Gastrocnemius medialis (tissue), 4 donors: ENCODE measurements around the gene HDAC7. TPM values are rescaled to one million over a fixed set of nuclear protein-coding genes. Genes with fewer than 3 reads are reported as not detected.

ENCODE experiments used
- ATAC-seq, 2 donors: fragments of 150-250 bp; one replicate each; pipeline ENCODE4 v1.9.1; 2016
- DNase-seq, 2 donors: peaks; one replicate each; pipeline ENCODE4 v3.0.0-alpha.2; 2019
- H3K27ac ChIP-seq, 4 donors: fragments of 200-600 bp; sonication (generic); 1 replicate in 1 of 4; 2 replicates in 3 of 4; pipeline ENCODE4 v1.5.1; 2016 to 2018; ENCODE audit warnings: mild to moderate bottlenecking in 2 of 4, moderate library complexity in 1 of 4
- H3K27me3 ChIP-seq, 3 donors: fragments of 200-600 bp; sonication (generic) in 2 of 3; 1 replicate in 1 of 3; 2 replicates in 2 of 3; pipeline versions ENCODE4 v1.5.1 to v1.6.0; 2016 to 2019; ENCODE audit warnings: mild to moderate bottlenecking in 1 of 3, moderate library complexity in 1 of 3
- H3K36me3 ChIP-seq, 2 donors: fragments of 200-600 bp; sonication (generic) in 1 of 2; one replicate each; pipeline ENCODE4 v1.5.1; 2017 to 2018
- H3K4me1 ChIP-seq, 2 donors: fragments of 200-600 bp; sonication (generic) in 1 of 2; one replicate each; pipeline ENCODE4 v1.5.1; 2016 to 2017; ENCODE audit warnings: mild to moderate bottlenecking in 2 of 2
- H3K4me3 ChIP-seq, 4 donors: fragments of 200-600 bp; sonication (generic) in 3 of 4; 1 replicate in 1 of 4; 2 replicates in 3 of 4; pipeline ENCODE4 v1.5.1; 2016 to 2019; ENCODE audit warnings: mild to moderate bottlenecking in 2 of 4
- H3K9me3 ChIP-seq, 3 donors: fragments of 200-600 bp; sonication (generic) in 2 of 3; 1 replicate in 1 of 3; 2 replicates in 2 of 3; pipeline ENCODE4 v1.5.1; 2016 to 2019
- POLR2A ChIP-seq, 2 donors: fragments of 450-650 bp; IDR thresholded peaks; one replicate each; pipeline ENCODE4 v1.6.1; 2017; ENCODE audit warnings: antibody characterized with exemption in 2 of 2, mild to moderate bottlenecking in 2 of 2, moderate library complexity in 2 of 2
- in situ Hi-C, 4 donors: fragments of 200-750 bp; cut with MboI; loops; one replicate each; pipeline versions ENCODE4 v1.15.0 to v1.8.0; 2017; ENCODE audit warnings: low sequenced_read_pairs in 4 of 4
- intact Hi-C: fragments of 100-400 bp; cut with DNase I; formaldehyde crosslinking; loops from one replicate; pipeline ENCODE4 v1.15.1; 2023; ENCODE audit warnings: low total_unique reads
- total RNA-seq, 4 donors: library from RNA; depleted of rRNA; stranded (reverse); fragments of >200 nt; gene quantifications; one replicate each; pipeline versions ENCODE4 v1.1.0 to v1.2.3, GENCODE V29; 2016
- TF ChIP-seq, protein P1 (sequence below), 5 experiments: fragments of 450-650 bp in 3 of 5; fragments of 200-600 bp in 2 of 5; sonication (generic) in 2 of 5; IDR thresholded peaks in 4 of 5; conservative IDR thresholded peaks in 1 of 5; 1 replicate in 4 of 5; 2 replicates in 1 of 5; pipeline ENCODE4 v1.5.1; 2016 to 2019; ENCODE audit warnings: antibody characterized with exemption in 5 of 5, mild to moderate bottlenecking in 3 of 5, moderate library complexity in 3 of 5

The HDAC7 gene
- total RNA-seq, 4 donors from 2014 or later, result 12.2 to 27.1 (median 17.0) TPM

DNA sequence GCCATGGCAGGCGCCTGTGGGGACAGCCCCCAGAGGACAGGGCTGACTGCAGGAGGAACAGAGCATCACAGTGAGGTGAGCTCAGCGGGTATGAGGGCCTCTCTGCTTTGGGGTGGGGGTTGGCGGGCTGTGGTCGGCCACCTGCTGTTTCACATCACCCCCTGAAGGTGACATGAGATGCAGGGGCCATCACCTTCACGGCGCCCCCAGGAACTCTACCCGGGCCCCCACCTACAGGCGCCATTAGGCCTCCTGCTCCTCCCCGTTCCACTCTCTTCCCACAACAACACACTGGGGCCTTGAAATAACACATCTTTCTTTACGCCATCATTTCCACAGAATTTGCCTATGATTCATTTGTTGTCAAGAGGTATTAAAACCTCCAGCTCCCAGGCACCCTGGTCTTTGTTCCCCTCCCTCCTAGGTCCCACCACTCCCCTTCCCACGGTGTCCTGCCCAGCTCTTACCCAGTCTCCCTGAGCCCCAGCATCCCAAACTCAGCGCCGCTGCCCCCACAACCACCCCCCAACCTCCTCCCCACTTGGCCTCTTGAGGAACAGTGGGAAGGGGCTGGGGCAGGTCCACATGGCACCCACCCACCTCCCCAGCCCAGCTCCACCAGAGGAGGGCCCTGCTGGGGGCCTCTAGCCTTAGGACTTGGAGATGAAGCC lies 12.7 kb upstream of the HDAC7 start:
- Histone ChIP-seq H3K4me1 (peaks cover 22 to 37% of the 10 kb centered on the region in 2 donors), H3K27ac (no peak overlapping the region), H3K9me3 (no peaks in the 10 kb centered on the region), H3K4me3 (no peak overlapping the region), H3K36me3 (no peaks in the 10 kb centered on the region), H3K27me3 (no peaks in the 10 kb centered on the region)
- TF ChIP-seq, protein P1, sequence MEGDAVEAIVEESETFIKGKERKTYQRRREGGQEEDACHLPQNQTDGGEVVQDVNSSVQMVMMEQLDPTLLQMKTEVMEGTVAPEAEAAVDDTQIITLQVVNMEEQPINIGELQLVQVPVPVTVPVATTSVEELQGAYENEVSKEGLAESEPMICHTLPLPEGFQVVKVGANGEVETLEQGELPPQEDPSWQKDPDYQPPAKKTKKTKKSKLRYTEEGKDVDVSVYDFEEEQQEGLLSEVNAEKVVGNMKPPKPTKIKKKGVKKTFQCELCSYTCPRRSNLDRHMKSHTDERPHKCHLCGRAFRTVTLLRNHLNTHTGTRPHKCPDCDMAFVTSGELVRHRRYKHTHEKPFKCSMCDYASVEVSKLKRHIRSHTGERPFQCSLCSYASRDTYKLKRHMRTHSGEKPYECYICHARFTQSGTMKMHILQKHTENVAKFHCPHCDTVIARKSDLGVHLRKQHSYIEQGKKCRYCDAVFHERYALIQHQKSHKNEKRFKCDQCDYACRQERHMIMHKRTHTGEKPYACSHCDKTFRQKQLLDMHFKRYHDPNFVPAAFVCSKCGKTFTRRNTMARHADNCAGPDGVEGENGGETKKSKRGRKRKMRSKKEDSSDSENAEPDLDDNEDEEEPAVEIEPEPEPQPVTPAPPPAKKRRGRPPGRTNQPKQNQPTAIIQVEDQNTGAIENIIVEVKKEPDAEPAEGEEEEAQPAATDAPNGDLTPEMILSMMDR (IDR thresholded peaks at IDR 0.05 in 4 of 5, conservative IDR thresholded peaks at IDR 0.05 in 1 of 5), result no peak
- DNase-seq (no peak), ATAC-seq (no peak)
- in situ Hi-C loops (loop anchor here in 3 of 4 donors (10.0 to 25.0 kb wide), 3 partner anchors 48 to 118 kb away; partner anchors contain the start of gene ENDOU (in 2 of the 3)), intact Hi-C loops (no loop called here)

DNA sequence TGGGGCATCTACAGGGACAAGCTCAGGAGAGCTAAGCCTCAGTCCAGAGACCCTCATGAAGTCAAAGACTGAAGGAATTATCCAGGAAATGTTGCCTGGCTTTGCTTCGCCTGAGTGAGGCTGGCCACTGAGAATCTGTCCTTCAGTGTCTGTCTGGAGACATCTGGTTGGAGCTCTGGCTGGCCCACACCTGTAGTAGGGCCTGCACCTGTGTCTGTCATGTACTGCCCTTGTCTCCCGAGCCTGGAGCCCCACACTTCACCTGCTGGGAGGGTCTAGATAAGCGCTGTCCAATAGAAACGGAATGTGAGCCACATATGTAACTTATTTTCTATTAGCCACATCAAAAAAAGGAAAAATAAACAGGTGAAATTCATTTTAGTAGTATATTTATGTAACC lies 9.9 kb upstream of the HDAC7 start:
- Histone ChIP-seq H3K36me3 (no peaks in the 10 kb centered on the region), H3K27me3 (no peaks in the 10 kb centered on the region), H3K27ac (peak overlapping the region; percentile 69 to 77 (median 73)), H3K9me3 (no peaks in the 10 kb centered on the region), H3K4me3 (no peak overlapping the region), H3K4me1 (peaks cover 17 to 29% of the 10 kb centered on the region in 2 donors)
- DNase-seq, result no peak
- in situ Hi-C loops, result loop anchor here in 2 of 4 donors (25.0 kb wide), 1 partner anchor 92 kb away; the partner anchor contains the start of gene ENDOU (in 2 of the 2)
- intact Hi-C loops, result no loop called here
- no peak for TF ChIP-seq POLR2A (IDR thresholded peaks at IDR 0.05)
- TF ChIP-seq, protein P1 (IDR thresholded peaks at IDR 0.05 in 4 of 5, conservative IDR thresholded peaks at IDR 0.05 in 1 of 5), result no peak
- ATAC-seq, result no peak

DNA sequence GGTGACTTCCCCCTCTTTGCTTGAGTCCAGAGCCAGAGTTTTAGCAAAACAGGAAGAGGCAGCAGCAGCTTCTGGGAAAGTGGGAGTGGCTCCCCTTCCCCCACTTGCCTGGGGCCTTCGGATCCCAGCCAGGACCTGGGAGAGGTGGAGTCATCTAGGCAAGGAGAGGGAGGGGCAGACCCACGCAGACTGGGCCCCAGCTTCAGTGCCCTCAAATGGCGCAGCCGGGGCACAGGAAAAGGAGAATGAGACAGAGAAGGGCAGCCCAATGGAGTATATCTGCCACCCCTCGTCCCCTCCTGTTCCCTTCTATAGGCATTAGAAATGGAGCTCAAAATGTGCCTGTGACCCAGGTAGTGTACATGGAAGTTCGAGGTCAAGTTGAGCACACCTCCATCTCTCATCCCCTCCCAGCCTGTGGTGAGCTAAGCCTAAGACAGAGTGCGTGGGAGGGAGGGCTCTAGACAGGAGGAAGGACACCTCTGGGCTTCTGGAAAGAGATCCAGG lies 9.3 kb upstream of the HDAC7 start:
- Histone ChIP-seq H3K4me1 (peaks cover 21 to 33% of the 10 kb centered on the region in 2 donors), H3K27ac (peak overlapping the region; percentile 69 to 77 (median 73)), H3K9me3 (no peaks in the 10 kb centered on the region), H3K27me3 (no peaks in the 10 kb centered on the region), H3K4me3 (no peak overlapping the region), H3K36me3 (no peaks in the 10 kb centered on the region)
- TF ChIP-seq, protein P1 (IDR thresholded peaks at IDR 0.05 in 4 of 5, conservative IDR thresholded peaks at IDR 0.05 in 1 of 5), result no peak
- TF ChIP-seq POLR2A (IDR thresholded peaks at IDR 0.05), result no peak
- in situ Hi-C loops (loop anchor here in 2 of 4 donors (25.0 kb wide), 1 partner anchor 92 kb away; the partner anchor contains the start of gene ENDOU (in 2 of the 2)), intact Hi-C loops (no loop called here)
- DNase-seq, result peak; percentile 56 to 71
- peak; percentile 44 to 45 for ATAC-seq

DNA sequence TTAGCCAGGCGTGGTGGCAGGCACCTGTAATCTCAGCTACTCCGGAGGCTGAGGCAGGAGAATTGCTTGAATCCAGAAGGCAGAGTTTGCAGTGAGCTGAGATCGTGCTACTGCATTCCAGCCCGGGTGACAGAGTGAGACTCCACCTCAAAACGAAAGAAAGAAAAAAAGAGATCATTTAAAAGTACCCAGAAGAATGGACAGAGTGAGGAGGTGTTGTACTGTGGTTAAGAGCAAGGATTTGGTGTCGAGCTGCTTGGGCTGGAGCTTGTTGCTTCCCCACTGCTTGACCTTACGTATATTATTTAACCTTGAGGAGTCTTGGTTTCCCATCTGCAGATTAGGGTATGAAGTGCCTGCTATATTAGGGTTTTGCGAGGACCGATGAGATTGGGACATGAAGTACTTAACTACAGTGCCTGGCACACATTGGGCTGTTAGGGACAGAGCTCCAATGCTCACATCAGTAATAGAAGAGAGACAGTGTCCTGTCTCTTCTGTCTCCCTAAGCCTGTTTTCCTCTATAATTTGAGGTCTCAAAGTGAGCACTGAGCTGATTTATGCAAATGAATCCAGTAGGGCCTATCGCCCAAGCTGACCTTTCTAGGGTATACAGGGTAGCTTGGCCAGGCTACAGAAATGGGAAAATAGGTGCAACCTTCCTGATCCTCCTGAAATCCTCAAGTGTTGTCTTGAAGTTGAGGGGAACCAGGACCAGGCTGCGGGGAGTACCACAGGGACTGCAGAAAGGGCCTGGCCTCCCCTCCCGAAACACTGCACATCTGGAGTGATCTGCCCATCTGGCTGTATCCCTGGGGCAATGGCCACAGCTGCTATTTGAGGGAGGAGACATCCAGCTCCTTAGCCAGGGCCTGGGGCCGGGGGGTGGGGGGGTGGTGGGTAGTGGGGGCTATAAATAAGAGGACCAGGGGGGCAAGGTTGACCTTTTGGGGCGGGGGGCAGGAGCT lies 8.6 kb upstream of the HDAC7 start:
- H3K27me3 ChIP-seq, result no peaks in the 10 kb centered on the region
- intact Hi-C loops, result no loop called here
- TF ChIP-seq, protein P1 (IDR thresholded peaks at IDR 0.05 in 4 of 5, conservative IDR thresholded peaks at IDR 0.05 in 1 of 5), result no peak
- no peak for TF ChIP-seq POLR2A (IDR thresholded peaks at IDR 0.05)
- no peaks in the 10 kb centered on the region for H3K9me3 ChIP-seq
- H3K27ac ChIP-seq, result peak overlapping the region; percentile 69 to 77 (median 73)
- peaks cover 25 to 36% of the 10 kb centered on the region in 2 donors for H3K4me1 ChIP-seq
- H3K4me3 ChIP-seq, result no peak overlapping the region
- ATAC-seq (peak; percentile 34 to 41), DNase-seq (no peak)
- in situ Hi-C loops, result loop anchor here in 2 of 4 donors (25.0 kb wide), 1 partner anchor 91 kb away; the partner anchor contains the start of gene ENDOU (in 2 of the 2)
- H3K36me3 ChIP-seq, result no peaks in the 10 kb centered on the region
